ENCODE measurements around the gene TUSC1.
A peak's percentile ranks its signal among the peaks of the same experiment; 100 is the strongest.

TUSC1 gene

GRCh38 chr9:25678147-25678666 is at the start of gene TUSC1:
Gene TUSC1, minus strand, starts transcription at chr9:25678444. Its CDS starts 132 bp downstream, at chr9:25678312.
- no peaks in the 10 kb centered on the region for H3K79me2 ChIP-seq (ENCODE audit: low read length)
- no peak for TF ChIP-seq EZH2phosphoT487 (IDR thresholded peaks at IDR 0.05; ENCODE audit: low read depth)
- H4K20me1 ChIP-seq (ENCODE audit: insufficient read depth, low read length): no peaks in the 10 kb centered on the region
- no peak within 1 kb of the TSS for H2AFZ ChIP-seq (ENCODE audit: low read depth, low read length)
- H3K27ac ChIP-seq (ENCODE audit: low read length): no peak within 1 kb of the TSS
- H3K9me3 ChIP-seq (ENCODE audit: insufficient read depth, low read length): no peaks in the 10 kb centered on the region
- no peaks in the 10 kb centered on the region for H3K27me3 ChIP-seq (ENCODE audit: low read depth, low read length)
- H3K36me3 ChIP-seq (replicated peaks; ENCODE audit: low read depth, low read length): no peaks in the 10 kb centered on the region
- no peak within 1 kb of the TSS for H3K4me2 ChIP-seq (ENCODE audit: low read length)
- H3K4me1 ChIP-seq (ENCODE audit: low read length): no peaks in the 10 kb centered on the region
- H3K9ac ChIP-seq (ENCODE audit: low read length): no peak within 1 kb of the TSS
- H3K4me3 ChIP-seq (ENCODE audit: low read length): no peak within 1 kb of the TSS

GRCh38 chr9:25726871-25727410 is 48.7 kb upstream of the TUSC1 start:
- Histone ChIP-seq H3K4me1 (ENCODE audit: low read length) (no peaks in the 10 kb centered on the region), H3K9me3 (ENCODE audit: insufficient read depth, low read length) (no peaks in the 10 kb centered on the region), H3K9ac (ENCODE audit: low read length) (no peak overlapping the region), H3K79me2 (ENCODE audit: low read length) (no peaks in the 10 kb centered on the region), H3K4me3 (ENCODE audit: low read length) (no peak overlapping the region), H3K27ac (ENCODE audit: low read length) (no peak overlapping the region), H2AFZ (ENCODE audit: low read depth, low read length) (no peak overlapping the region), H3K4me2 (ENCODE audit: low read length) (no peak overlapping the region), H3K36me3 (replicated peaks; ENCODE audit: low read depth, low read length) (no peaks in the 10 kb centered on the region), H4K20me1 (ENCODE audit: insufficient read depth, low read length) (no peaks in the 10 kb centered on the region), H3K27me3 (ENCODE audit: low read depth, low read length) (no peaks in the 10 kb centered on the region)
- no peak for TF ChIP-seq CTCF (IDR thresholded peaks at IDR 0.05; ENCODE audit: low read depth, low read length)
- no peak for TF ChIP-seq EZH2phosphoT487 (IDR thresholded peaks at IDR 0.05; ENCODE audit: low read depth)

GRCh38 chr9:25724424-25724823 is 46.2 kb upstream of the TUSC1 start:
- Histone ChIP-seq H3K79me2 (ENCODE audit: low read length) (no peaks in the 10 kb centered on the region), H3K4me1 (ENCODE audit: low read length) (no peaks in the 10 kb centered on the region), H3K4me3 (ENCODE audit: low read length) (no peak overlapping the region), H3K36me3 (replicated peaks; ENCODE audit: low read depth, low read length) (no peaks in the 10 kb centered on the region), H3K9me3 (ENCODE audit: insufficient read depth, low read length) (no peaks in the 10 kb centered on the region), H4K20me1 (ENCODE audit: insufficient read depth, low read length) (no peaks in the 10 kb centered on the region), H3K27me3 (ENCODE audit: low read depth, low read length) (no peaks in the 10 kb centered on the region), H3K9ac (ENCODE audit: low read length) (no peak overlapping the region), H3K4me2 (ENCODE audit: low read length) (no peak overlapping the region), H2AFZ (ENCODE audit: low read depth, low read length) (no peak overlapping the region), H3K27ac (ENCODE audit: low read length) (no peak overlapping the region)
- no peak for TF ChIP-seq EZH2phosphoT487 (IDR thresholded peaks at IDR 0.05; ENCODE audit: low read depth)
- no peak for TF ChIP-seq CTCF (IDR thresholded peaks at IDR 0.05; ENCODE audit: low read depth, low read length)

GRCh38 chr9:25716220-25716872 is 38.1 kb upstream of the TUSC1 start:
- TF ChIP-seq EZH2phosphoT487 (IDR thresholded peaks at IDR 0.05; ENCODE audit: low read depth) (no peak), CTCF (IDR thresholded peaks at IDR 0.05; ENCODE audit: low read depth, low read length) (peak; percentile 30; the same call in 1 of the 2 replicates)
- H4K20me1 ChIP-seq (ENCODE audit: insufficient read depth, low read length): no peaks in the 10 kb centered on the region
- no peaks in the 10 kb centered on the region for H3K4me1 ChIP-seq (ENCODE audit: low read length)
- no peaks in the 10 kb centered on the region for H3K36me3 ChIP-seq (replicated peaks; ENCODE audit: low read depth, low read length)
- H2AFZ ChIP-seq (ENCODE audit: low read depth, low read length): no peak overlapping the region; the same call in 1 of the 2 replicates
- no peak overlapping the region for H3K4me3 ChIP-seq (ENCODE audit: low read length)
- no peak overlapping the region for H3K4me2 ChIP-seq (ENCODE audit: low read length)
- no peak overlapping the region for H3K27ac ChIP-seq (ENCODE audit: low read length)
- no peak overlapping the region for H3K9ac ChIP-seq (ENCODE audit: low read length)
- H3K9me3 ChIP-seq (ENCODE audit: insufficient read depth, low read length): no peaks in the 10 kb centered on the region
- H3K79me2 ChIP-seq (ENCODE audit: low read length): no peaks in the 10 kb centered on the region
- no peaks in the 10 kb centered on the region for H3K27me3 ChIP-seq (ENCODE audit: low read depth, low read length)
